Prostate gland (tissue), 2 donors: ENCODE data around the gene GNGT2. TPM values are rescaled to one million over a fixed set of nuclear protein-coding genes. Genes with fewer than 3 reads are reported as not detected.

Experiments used
- DNase-seq: peaks from one replicate; pipeline ENCODE4 v3.0.0-alpha.2; 2019; ENCODE audit warnings: low spot score
- H3K27ac ChIP-seq, 2 donors: fragments of 200-600 bp; sonication (generic); 2 replicates each; pipeline ENCODE4 v1.5.1; 2017 to 2019
- H3K27me3 ChIP-seq: fragments of 200-600 bp; sonication (generic); replicated peaks from 2 replicates; pipeline ENCODE4 v1.5.1; 2019; ENCODE audit not compliant: insufficient read depth
- H3K36me3 ChIP-seq, 2 donors: fragments of 200-600 bp; sonication (generic); 1 replicate in 1 of 2; 2 replicates in 1 of 2; pipeline versions ENCODE4 v1.5.1 to v1.8.1; 2017 to 2019
- H3K4me1 ChIP-seq: fragments of 200-600 bp; sonication (generic); replicated peaks from 2 replicates; pipeline ENCODE4 v1.5.1; 2019
- H3K4me3 ChIP-seq, 2 donors: fragments of 200-600 bp; sonication (generic); 2 replicates each; pipeline ENCODE4 v1.5.1; 2017 to 2019
- H3K9me3 ChIP-seq: fragments of 200-600 bp; sonication (generic); 2 replicates; pipeline ENCODE4 v1.5.1; 2017
- CTCF ChIP-seq, 4 experiments: fragments of 200-600 bp in 2 of 4; fragments of 450-650 bp in 2 of 4; sonication (generic) in 2 of 4; IDR thresholded peaks; 1 replicate in 3 of 4; 2 replicates in 1 of 4; pipeline ENCODE4 v1.5.1; 2016 to 2019; ENCODE audit warnings: antibody characterized with exemption in 4 of 4, mild to moderate bottlenecking in 2 of 4, moderate library complexity in 2 of 4
- POLR2A ChIP-seq: fragments of 450-650 bp; IDR thresholded peaks from one replicate; pipeline ENCODE4 v1.6.1; 2016; ENCODE audit warnings: antibody characterized with exemption, mild to moderate bottlenecking
- POLR2AphosphoS5 ChIP-seq: sonication (generic); formaldehyde crosslinking; IDR thresholded peaks from one replicate; pipeline ENCODE4 v1.6.1; 2017; ENCODE audit warnings: antibody characterized with exemption
- WGBS: methylation state at CpG from one replicate; pipeline ENCODE4 v1.1.5; 2018; 5-methylcytosine and 5-hydroxymethylcytosine counted together
- intact Hi-C: fragments of 100-400 bp; cut with DNase I; formaldehyde crosslinking; loops from one replicate; pipeline ENCODE4 v1.14.2; 2022
- total RNA-seq, 2 donors: library from RNA; depleted of rRNA; stranded (reverse); fragments of >200 nt; gene quantifications; one replicate each; pipeline ENCODE4 v1.1.0, GENCODE V29; 2016

GNGT2 gene
- total RNA-seq, 2 donors from 2014 or later: 3.1 TPM; not detected in 1

- no peaks in the 10 kb centered on the region for H3K27me3 ChIP-seq
- H3K36me3 ChIP-seq: no peaks in the 10 kb centered on the region
- no peaks in the 10 kb centered on the region for H3K4me1 ChIP-seq
- no peak for TF ChIP-seq CTCF (IDR thresholded peaks at IDR 0.05)
- TF ChIP-seq POLR2AphosphoS5: no peak
- no peak for TF ChIP-seq POLR2A
- intact Hi-C loops: no loop called here
- H3K27ac ChIP-seq: no peak overlapping the region
- WGBS: 92% methylated on average over 5 of the region's 5 CpGs
- H3K4me3 ChIP-seq: no peak overlapping the region
- DNase-seq: no peak
- H3K9me3 ChIP-seq: no peaks in the 10 kb centered on the region
Measured at GRCh38 chr17:49242813-49243212, 32.4 kb upstream of the GNGT2 start.

- Histone ChIP-seq H3K27me3 (no peaks in the 10 kb centered on the region), H3K36me3 (no peaks in the 10 kb centered on the region), H3K4me3 (no peak overlapping the region), H3K27ac (no peak overlapping the region), H3K9me3 (no peaks in the 10 kb centered on the region), H3K4me1 (no peaks in the 10 kb centered on the region)
- 83% methylated on average over 9 of the region's 9 CpGs for WGBS
- TF ChIP-seq POLR2A (no peak), CTCF (IDR thresholded peaks at IDR 0.05) (no peak), POLR2AphosphoS5 (no peak)
- intact Hi-C loops: no loop called here
- no peak for DNase-seq
Measured at GRCh38 chr17:49241692-49242397, 31.5 kb upstream of the GNGT2 start.

- intact Hi-C loops: no loop called here
- no peak for TF ChIP-seq POLR2A
- TF ChIP-seq POLR2AphosphoS5: no peak
- no peak for TF ChIP-seq CTCF (IDR thresholded peaks at IDR 0.05)
- WGBS: 86% methylated on average over 8 of the region's 8 CpGs
- DNase-seq: no peak
- Histone ChIP-seq H3K27me3 (no peaks in the 10 kb centered on the region), H3K27ac (no peak overlapping the region), H3K9me3 (no peaks in the 10 kb centered on the region), H3K4me3 (no peak overlapping the region), H3K36me3 (no peaks in the 10 kb centered on the region), H3K4me1 (no peaks in the 10 kb centered on the region)
Measured at GRCh38 chr17:49241040-49241439, 30.7 kb upstream of the GNGT2 start.

GRCh38 chr17:49240619-49241018 is 30.2 kb upstream of the GNGT2 start:
- H3K4me1 ChIP-seq: no peaks in the 10 kb centered on the region
- no peak for DNase-seq
- intact Hi-C loops: no loop called here
- H3K4me3 ChIP-seq: no peak overlapping the region
- H3K27me3 ChIP-seq: no peaks in the 10 kb centered on the region
- no peak for TF ChIP-seq CTCF (IDR thresholded peaks at IDR 0.05)
- no peak for TF ChIP-seq POLR2A
- no peak for TF ChIP-seq POLR2AphosphoS5
- H3K36me3 ChIP-seq: no peaks in the 10 kb centered on the region
- no peak overlapping the region for H3K27ac ChIP-seq
- 87% methylated on average over 1 of the region's 1 CpG for WGBS
- H3K9me3 ChIP-seq: no peaks in the 10 kb centered on the region

- intact Hi-C loops: no loop called here
- H3K36me3 ChIP-seq: no peaks in the 10 kb centered on the region
- 94% methylated on average over 1 of the region's 1 CpG for WGBS
- H3K4me3 ChIP-seq: no peak overlapping the region
- TF ChIP-seq POLR2AphosphoS5: no peak
- no peak for TF ChIP-seq POLR2A
- no peak for TF ChIP-seq CTCF (IDR thresholded peaks at IDR 0.05)
- no peak for DNase-seq
- H3K9me3 ChIP-seq: no peaks in the 10 kb centered on the region
- no peak overlapping the region for H3K27ac ChIP-seq
- no peaks in the 10 kb centered on the region for H3K4me1 ChIP-seq
- no peaks in the 10 kb centered on the region for H3K27me3 ChIP-seq
Measured at GRCh38 chr17:49239963-49240362, 29.6 kb upstream of the GNGT2 start.
